OCI-LY7 (cell line): ENCODE results near the gene STX8.

ENCODE experiments used
- CTCF ChIP-seq: fragments of 200-600 bp; sonication (generic); conservative IDR thresholded peaks from 2 replicates; pipeline ENCODE4 v1.5.1; 2014; ENCODE audit warnings: mild to moderate bottlenecking, antibody characterized with exemption, low read length, moderate library complexity, mixed read lengths
- EZH2phosphoT487 ChIP-seq: fragments of 200-600 bp; sonication (generic); IDR thresholded peaks from 2 replicates; pipeline ENCODE4 v1.6.1; 2018; ENCODE audit warnings: low read depth, borderline replicate concordance, mild to moderate bottlenecking, mixed run types, antibody characterized with exemption, low read length, moderate library complexity, mixed read lengths

GRCh38 chr17:9456330-9456729 lies 119.3 kb downstream of the STX8 start:
- no peak for TF ChIP-seq CTCF
- no peak for TF ChIP-seq EZH2phosphoT487
